Mesendoderm (in vitro differentiated cells): ENCODE results near the gene TGFBR3.

Experiments used
- DNase-seq: peaks from one replicate; pipeline ENCODE4 v3.0.0; 2013
- H2AK5ac ChIP-seq: 2 replicates; pipeline ENCODE4 v1.6.1; 2013; ENCODE audit warnings: low read length, inconsistent platforms
- H2BK120ac ChIP-seq: 2 replicates; pipeline ENCODE4 v1.6.1; 2013; ENCODE audit warnings: low read depth, mild to moderate bottlenecking, low read length, moderate library complexity, mixed read lengths
- H2BK15ac ChIP-seq: replicated peaks from 2 replicates; pipeline ENCODE4 v1.6.1; 2013; ENCODE audit warnings: low read depth, mild to moderate bottlenecking, moderate library complexity
- H2BK5ac ChIP-seq: 2 replicates; pipeline ENCODE4 v1.6.1; 2013; ENCODE audit warnings: low read length, inconsistent platforms
- H3K18ac ChIP-seq: 2 replicates; pipeline ENCODE4 v1.6.1; 2013; ENCODE audit warnings: mild to moderate bottlenecking, low read length, mixed read lengths
- H3K23ac ChIP-seq: one replicate; pipeline ENCODE4 v1.6.1; 2013; ENCODE audit warnings: low read length
- H3K27ac ChIP-seq: 2 replicates; pipeline ENCODE4 v1.5.1; 2013; ENCODE audit warnings: low read depth, mild to moderate bottlenecking, inconsistent platforms, low read length, moderate library complexity
- H3K27me3 ChIP-seq: 2 replicates; pipeline ENCODE4 v1.6.1; 2013; ENCODE audit warnings: low read length, control low read depth, mild to moderate bottlenecking, inconsistent platforms; ENCODE audit not compliant: insufficient read depth, poor library complexity
- H3K36me3 ChIP-seq: 2 replicates; pipeline ENCODE4 v1.6.1; 2013; ENCODE audit warnings: low read length, inconsistent platforms; ENCODE audit not compliant: control insufficient read depth, insufficient read depth
- H3K4ac ChIP-seq: one replicate; pipeline ENCODE4 v1.6.1; 2013; ENCODE audit warnings: low read depth, mild to moderate bottlenecking, low read length, moderate library complexity
- H3K4me1 ChIP-seq: 2 replicates; pipeline ENCODE4 v1.6.1; 2013; ENCODE audit warnings: low read depth, low read length, inconsistent platforms; ENCODE audit not compliant: control insufficient read depth
- H3K4me2 ChIP-seq: 2 replicates; pipeline ENCODE4 v1.6.1; 2013; ENCODE audit warnings: low read length
- H3K4me3 ChIP-seq: 2 replicates; pipeline ENCODE4 v1.5.1; 2013; ENCODE audit warnings: mild to moderate bottlenecking, low read length
- H3K56ac ChIP-seq: one replicate; pipeline ENCODE4 v1.6.1; 2013; ENCODE audit warnings: low read length
- H3K79me1 ChIP-seq: 2 replicates; pipeline ENCODE4 v1.6.1; 2013; ENCODE audit warnings: low read length, inconsistent platforms
- H3K79me2 ChIP-seq: 2 replicates; pipeline ENCODE4 v1.6.1; 2013; ENCODE audit warnings: mild to moderate bottlenecking, low read length; ENCODE audit not compliant: control insufficient read depth, insufficient read depth
- H3K9ac ChIP-seq: 2 replicates; pipeline ENCODE4 v1.6.1; 2013; ENCODE audit warnings: low read length, inconsistent platforms
- H4K5ac ChIP-seq: one replicate; pipeline ENCODE4 v1.6.1; 2013; ENCODE audit warnings: low read length
- H4K8ac ChIP-seq: one replicate; pipeline ENCODE4 v1.6.1; 2013; ENCODE audit warnings: low read depth, mild to moderate bottlenecking, control low read depth, low read length, moderate library complexity
- WGBS: extraction: QIAGEN DNeasy Blood & Tissue Kit; methylation state at CpG from one replicate; pipeline ENCODE4 v1.1.7; 2013; ENCODE audit warnings: low lambda C conversion rate, missing lambda C conversion rate; ENCODE audit not compliant: insufficient coverage; ENCODE audit errors: extremely low coverage; 5-methylcytosine and 5-hydroxymethylcytosine counted together

TGFBR3 gene

GRCh38 chr1:91771717-91772116 lies 114.2 kb downstream of the TGFBR3 start:
- Histone ChIP-seq H3K27me3 (no peaks in the 10 kb centered on the region), H3K36me3 (no peaks in the 10 kb centered on the region), H3K79me2 (no peaks in the 10 kb centered on the region), H4K5ac (no peak overlapping the region), H3K4ac (no peak overlapping the region), H2BK15ac (no peak overlapping the region), H3K4me2 (no peak overlapping the region), H2AK5ac (no peak overlapping the region), H3K4me1 (peaks cover 2% of the 10 kb centered on the region), H3K4me3 (no peak overlapping the region), H4K8ac (no peak overlapping the region), H2BK120ac (no peak overlapping the region), H3K79me1 (no peaks in the 10 kb centered on the region), H3K56ac (no peak overlapping the region), H3K9ac (no peak overlapping the region), H3K23ac (no peak overlapping the region), H2BK5ac (no peak overlapping the region), H3K18ac (no peak overlapping the region), H3K27ac (no peak overlapping the region)
- no peak for DNase-seq
- no CpG with 5 or more reads among the region's 2 CpGs for WGBS

- H3K27me3 ChIP-seq, result no peaks in the 10 kb centered on the region
- H3K4me3 ChIP-seq, result no peak overlapping the region
- no peak overlapping the region for H3K23ac ChIP-seq
- no peak overlapping the region for H2BK5ac ChIP-seq
- DNase-seq, result peak; percentile 34
- no peak overlapping the region for H3K9ac ChIP-seq
- no peak overlapping the region for H3K4me2 ChIP-seq
- H3K36me3 ChIP-seq, result no peaks in the 10 kb centered on the region
- no peak overlapping the region for H4K8ac ChIP-seq
- H3K4ac ChIP-seq, result no peak overlapping the region
- H3K56ac ChIP-seq, result no peak overlapping the region
- no peak overlapping the region for H3K18ac ChIP-seq
- H4K5ac ChIP-seq, result no peak overlapping the region
- no CpG with 5 or more reads among the region's 4 CpGs for WGBS
- no peak overlapping the region for H3K27ac ChIP-seq
- H3K4me1 ChIP-seq, result peaks cover 2% of the 10 kb centered on the region
- no peak overlapping the region for H2BK120ac ChIP-seq
- no peaks in the 10 kb centered on the region for H3K79me2 ChIP-seq
- H3K79me1 ChIP-seq, result no peaks in the 10 kb centered on the region
- H2AK5ac ChIP-seq, result no peak overlapping the region
- no peak overlapping the region for H2BK15ac ChIP-seq
Measured at GRCh38 chr1:91770667-91771268, 115.2 kb downstream of the TGFBR3 start.

GRCh38 chr1:91769742-91770141 lies 116.2 kb downstream of the TGFBR3 start:
- H4K8ac ChIP-seq, result no peak overlapping the region
- no peak overlapping the region for H3K4me3 ChIP-seq
- no peak overlapping the region for H3K4ac ChIP-seq
- H3K27me3 ChIP-seq, result no peaks in the 10 kb centered on the region
- H3K23ac ChIP-seq, result no peak overlapping the region
- H3K9ac ChIP-seq, result no peak overlapping the region
- H3K79me2 ChIP-seq, result no peaks in the 10 kb centered on the region
- no peak overlapping the region for H2BK5ac ChIP-seq
- WGBS, result no CpG with 5 or more reads among the region's 5 CpGs
- H3K36me3 ChIP-seq, result no peaks in the 10 kb centered on the region
- no peak overlapping the region for H3K18ac ChIP-seq
- no peak overlapping the region for H2AK5ac ChIP-seq
- H2BK120ac ChIP-seq, result no peak overlapping the region
- H3K4me1 ChIP-seq, result peaks cover 2% of the 10 kb centered on the region
- no peak for DNase-seq
- H3K56ac ChIP-seq, result no peak overlapping the region
- no peak overlapping the region for H4K5ac ChIP-seq
- no peak overlapping the region for H3K27ac ChIP-seq
- H2BK15ac ChIP-seq, result no peak overlapping the region
- H3K79me1 ChIP-seq, result no peaks in the 10 kb centered on the region
- H3K4me2 ChIP-seq, result no peak overlapping the region

GRCh38 chr1:91768786-91769725 lies 116.9 kb downstream of the TGFBR3 start:
- H3K27me3 ChIP-seq, result no peaks in the 10 kb centered on the region
- H3K27ac ChIP-seq, result no peak overlapping the region
- no peak overlapping the region for H3K18ac ChIP-seq
- DNase-seq, result no peak
- H4K8ac ChIP-seq, result no peak overlapping the region
- H3K79me1 ChIP-seq, result no peaks in the 10 kb centered on the region
- peaks cover 2% of the 10 kb centered on the region for H3K4me1 ChIP-seq
- no peak overlapping the region for H3K23ac ChIP-seq
- H3K9ac ChIP-seq, result no peak overlapping the region
- no peak overlapping the region for H3K4me3 ChIP-seq
- no peak overlapping the region for H3K56ac ChIP-seq
- no CpG with 5 or more reads among the region's 9 CpGs for WGBS
- H3K36me3 ChIP-seq, result no peaks in the 10 kb centered on the region
- no peak overlapping the region for H2BK15ac ChIP-seq
- no peak overlapping the region for H2AK5ac ChIP-seq
- H3K79me2 ChIP-seq, result no peaks in the 10 kb centered on the region
- H3K4me2 ChIP-seq, result no peak overlapping the region
- H4K5ac ChIP-seq, result no peak overlapping the region
- no peak overlapping the region for H3K4ac ChIP-seq
- no peak overlapping the region for H2BK5ac ChIP-seq
- H2BK120ac ChIP-seq, result no peak overlapping the region

- H3K27ac ChIP-seq, result no peak overlapping the region
- no peak overlapping the region for H2BK5ac ChIP-seq
- no peaks in the 10 kb centered on the region for H3K79me2 ChIP-seq
- H3K4me2 ChIP-seq, result no peak overlapping the region
- peaks cover 2% of the 10 kb centered on the region for H3K4me1 ChIP-seq
- no peak overlapping the region for H2AK5ac ChIP-seq
- H3K36me3 ChIP-seq, result no peaks in the 10 kb centered on the region
- DNase-seq, result no peak
- no peak overlapping the region for H4K8ac ChIP-seq
- no CpG with 5 or more reads among the region's 4 CpGs for WGBS
- no peak overlapping the region for H3K4me3 ChIP-seq
- H4K5ac ChIP-seq, result no peak overlapping the region
- H2BK120ac ChIP-seq, result no peak overlapping the region
- H2BK15ac ChIP-seq, result no peak overlapping the region
- H3K18ac ChIP-seq, result no peak overlapping the region
- H3K23ac ChIP-seq, result no peak overlapping the region
- no peaks in the 10 kb centered on the region for H3K79me1 ChIP-seq
- no peak overlapping the region for H3K9ac ChIP-seq
- H3K27me3 ChIP-seq, result no peaks in the 10 kb centered on the region
- no peak overlapping the region for H3K4ac ChIP-seq
- no peak overlapping the region for H3K56ac ChIP-seq
Measured at GRCh38 chr1:91768120-91768519, 117.8 kb downstream of the TGFBR3 start.
